PFSK-1 (cell line): Measurements from ENCODE around the gene PITPNM1.

Experiments used
- POLR2AphosphoS5 ChIP-seq: IDR thresholded peaks from 2 replicates; pipeline ENCODE4 v1.6.1; 2012; ENCODE audit warnings: low read depth, mild to moderate bottlenecking, control low read depth, low read length, moderate library complexity
- REST ChIP-seq, 2 experiments: IDR thresholded peaks; 2 replicates each; pipeline versions ENCODE4 v1.6.1 to v1.8.0; 2011 to 2012; ENCODE audit warnings: low read depth in 2 of 2, low read length in 2 of 2, control low read depth in 1 of 2, inconsistent platforms in 1 of 2, mild to moderate bottlenecking in 1 of 2, moderate library complexity in 1 of 2; ENCODE audit not compliant: insufficient read depth in 1 of 2
- SIN3A ChIP-seq: IDR thresholded peaks from 2 replicates; pipeline ENCODE4 v1.6.1; 2012; ENCODE audit warnings: mild to moderate bottlenecking, low read length, moderate library complexity, borderline replicate concordance; ENCODE audit not compliant: insufficient read depth

GRCh38 chr11:67505605-67506396, 638 bp upstream of the PITPNM1 start:
- TF ChIP-seq REST (IDR thresholded peaks at IDR 0.05; ENCODE audit: insufficient read depth in 1 of 2, low read depth in 2 of 2, low read length in 2 of 2) (no peak), SIN3A (0 out of 2 replicates have a peak, but pooled peaks have one; percentile 22), POLR2AphosphoS5 (no peak)
